GM12878 (cell line): ENCODE measurements around the gene LRRC15. TPM values are rescaled to one million over a fixed set of nuclear protein-coding genes. Genes with fewer than 3 reads are reported as not detected.

Source experiments
- ATAC-seq: fragments of 200-7000 bp; cut with Tn5 transposase; 3 replicates; pipeline ENCODE4 v1.9.1; 2020; ENCODE audit warnings: mild to moderate bottlenecking, moderate library complexity
- BruUV-seq: library from RNA; stranded (reverse); fragments of 400-500 nt; replicated peaks from 2 replicates; lab custom pipeline; 2021; lab: Mats Ljungman, UMichigan
- CTCF ChIA-PET: fragments of 300-600 bp; sonication (Branson Sonifier 250); formaldehyde crosslinking; extraction: SDS; loops from one replicate; lab custom pipeline; 2021; ENCODE audit warnings: inconsistent platforms; lab: Yijun Ruan, JAX
- POLR2A ChIA-PET: fragments of 350-600 bp; formaldehyde crosslinking; extraction: SDS; loops from one replicate; lab custom pipeline; 2021; ENCODE audit warnings: inconsistent platforms; lab: Charles Lee
- RAD21 ChIA-PET: fragments of 300-600 bp; sonication (Branson Sonifier 250); formaldehyde crosslinking; loops from one replicate; lab custom pipeline; 2023; ENCODE audit warnings: antibody characterized with exemption; ENCODE audit not compliant: unreplicated experiment; lab: Charles Lee
- SMC1A ChIA-PET: fragments of 300-600 bp; sonication (Branson Sonifier 250); formaldehyde crosslinking; loops from one replicate; lab custom pipeline; 2023; ENCODE audit not compliant: unreplicated experiment, uncharacterized antibody; lab: Charles Lee
- DNase-seq: peaks from one replicate; pipeline ENCODE4 v3.0.0-alpha.2; 2011; ENCODE audit warnings: low read depth, low spot score
- FAIRE-seq: peaks from 3 replicates; lab custom pipeline; 2011; peaks lifted over from hg19 to GRCh38; lab: Jason Lieb, UNC
- H2AFZ ChIP-seq: 2 replicates; pipeline ENCODE4 v1.6.0; 2011; ENCODE audit warnings: low read depth, low read length, control low read depth; ENCODE audit not compliant: control insufficient read depth
- H3K27ac ChIP-seq: 2 replicates; pipeline ENCODE4 v1.5.1; 2011; ENCODE audit warnings: control low read depth; ENCODE audit not compliant: control insufficient read depth, insufficient read depth
- H3K27me3 ChIP-seq, 2 experiments: replicated peaks in 1 of 2; 2 replicates each; pipeline versions ENCODE4 v1.6.0 to v1.6.1; 2011; ENCODE audit warnings: low read length in 1 of 2; ENCODE audit not compliant: control insufficient read depth in 2 of 2, insufficient read depth in 2 of 2
- H3K36me3 ChIP-seq, 2 experiments: 2 replicates each; pipeline ENCODE4 v1.5.1; 2011; ENCODE audit warnings: low read length in 1 of 2; ENCODE audit not compliant: control insufficient read depth in 2 of 2, insufficient read depth in 2 of 2
- H3K4me1 ChIP-seq: 2 replicates; pipeline ENCODE4 v1.6.1; 2011; ENCODE audit warnings: mild to moderate bottlenecking, low read length, moderate library complexity, mixed read lengths; ENCODE audit not compliant: control insufficient read depth, insufficient read depth
- H3K4me2 ChIP-seq: 2 replicates; pipeline ENCODE4 v1.6.0; 2011; ENCODE audit warnings: control low read depth; ENCODE audit not compliant: control insufficient read depth, insufficient read depth
- H3K4me3 ChIP-seq: fragments of 200-600 bp; sonication (generic); 2 replicates; pipeline ENCODE4 v1.5.1; 2016
- H3K79me2 ChIP-seq: 2 replicates; pipeline ENCODE4 v1.6.0; 2011; ENCODE audit warnings: low read length; ENCODE audit not compliant: control insufficient read depth, insufficient read depth
- H3K9ac ChIP-seq: 2 replicates; pipeline ENCODE4 v1.8.0; 2011; ENCODE audit warnings: low read length, control low read depth, mixed read lengths; ENCODE audit not compliant: control insufficient read depth, insufficient read depth
- H3K9me3 ChIP-seq: replicated peaks from 3 replicates; pipeline ENCODE4 v1.5.1; 2011; ENCODE audit warnings: mild to moderate bottlenecking, low read length; ENCODE audit not compliant: control insufficient read depth, insufficient read depth
- H4K20me1 ChIP-seq: 2 replicates; pipeline ENCODE4 v1.6.0; 2011; ENCODE audit not compliant: control insufficient read depth, insufficient read depth
- BACH1 ChIP-seq: fragments of 450-650 bp; IDR thresholded peaks from 2 replicates; pipeline ENCODE4 v1.6.1; 2017; ENCODE audit warnings: mild to moderate bottlenecking, borderline replicate concordance
- NFXL1 ChIP-seq: fragments of 450-650 bp; IDR thresholded peaks from 2 replicates; pipeline ENCODE4 v1.6.1; 2017; ENCODE audit warnings: antibody characterized with exemption, mild to moderate bottlenecking, borderline replicate concordance
- NFYA ChIP-seq: IDR thresholded peaks from 2 replicates; pipeline ENCODE4 v1.6.1; 2011; ENCODE audit warnings: low read depth, mild to moderate bottlenecking, low read length, improper control_type of control experiment, borderline replicate concordance
- POLR2AphosphoS5 ChIP-seq: IDR thresholded peaks from 2 replicates; pipeline ENCODE4 v1.6.1; 2011; ENCODE audit warnings: mild to moderate bottlenecking, low read length, inconsistent platforms
- RBBP5 ChIP-seq: fragments of 200-600 bp; sonication (generic); conservative IDR thresholded peaks from 2 replicates; pipeline ENCODE4 v1.6.1; 2016
- SIN3A ChIP-seq: IDR thresholded peaks from 2 replicates; pipeline ENCODE4 v1.6.1; 2012; ENCODE audit warnings: low read depth, low read length, improper control_type of control experiment
- SMC3 ChIP-seq: IDR thresholded peaks from 2 replicates; pipeline ENCODE4 v1.6.1; 2011; ENCODE audit warnings: low read length, improper control_type of control experiment, borderline replicate concordance
- TAF1 ChIP-seq: IDR thresholded peaks from 2 replicates; pipeline ENCODE4 v1.6.1; 2011; ENCODE audit warnings: mild to moderate bottlenecking, low read depth, low read length, borderline replicate concordance
- ZNF207 ChIP-seq: fragments of 450-650 bp; IDR thresholded peaks from 2 replicates; pipeline ENCODE4 v1.6.1; 2014; ENCODE audit warnings: antibody characterized with exemption, mild to moderate bottlenecking, borderline replicate concordance
- WGBS: methylation state at CpG from one replicate; pipeline ENCODE4 v1.1.6; 2016; ENCODE audit warnings: low lambda C conversion rate; ENCODE audit not compliant: insufficient replicate concordance, insufficient coverage; ENCODE audit errors: missing lambda C conversion rate; 5-methylcytosine and 5-hydroxymethylcytosine counted together
- in situ Hi-C: fragments of 300-500 bp; cut with MboI; formaldehyde crosslinking; loops from 9 replicates; pipeline ENCODE4 v1.14.3; 2018; ENCODE audit warnings: mixed read lengths
- intact Hi-C: fragments of 100-400 bp; cut with micrococcal nuclease; formaldehyde crosslinking; loops from one replicate; pipeline ENCODE4 v1.14.2; 2022; ENCODE audit not compliant: unreplicated experiment
- polyA plus RNA-seq, 11 experiments: library from polyadenylated mRNA; depleted of rRNA in 4 of 11; unstranded in 6 of 11; stranded (reverse) in 5 of 11; fragments of >200 nt; fragmentation: Nextera tagmentation in 4 of 11; fragmentation: Illumina TruSeq in 1 of 11; extraction: Ambion mirVana in 4 of 11; extraction: Trizol in 1 of 11; gene quantifications; 1 replicate in 1 of 11; 2 replicates in 10 of 11; pipeline versions ENCODE4 v1.2.1 to v1.2.3, GENCODE V29; 2011 to 2016; ENCODE audit warnings: inconsistent platforms in 2 of 11, missing spikeins in 2 of 11, low read depth in 1 of 11
- total RNA-seq, 4 experiments: library from RNA; depleted of rRNA in 3 of 4; stranded (reverse); fragments of >200 nt in 3 of 4; fragmentation: Illumina TruSeq in 1 of 4; extraction: Trizol in 1 of 4; gene quantifications; 2 replicates each; pipeline versions ENCODE4 v1.2.1 to v1.2.3, GENCODE V29; 2013 to 2021
- TF ChIP-seq, protein P1 (sequence below): fragments of 450-650 bp; IDR thresholded peaks from 2 replicates; pipeline ENCODE4 v1.6.1; 2018; ENCODE audit warnings: borderline replicate concordance, mild to moderate bottlenecking; ENCODE audit not compliant: partially characterized antibody
- TF ChIP-seq, protein P2 (sequence below): fragments of 450-650 bp; formaldehyde crosslinking; IDR thresholded peaks from 2 replicates; pipeline ENCODE4 v1.5.0; 2022; ENCODE audit warnings: mild to moderate bottlenecking, missing genetic modification characterization
- TF ChIP-seq, protein P3 (sequence below): fragments of 450-650 bp; IDR thresholded peaks from 2 replicates; pipeline ENCODE4 v1.6.1; 2016; ENCODE audit warnings: mild to moderate bottlenecking

Gene LRRC15
- total and polyA plus RNA-seq, 10 of the 15 experiments (the other 5 are each of a cell fraction or from before 2014, with no cell fraction given), result not detected

- no peak for TF ChIP-seq POLR2AphosphoS5
- TF ChIP-seq ZNF207, result no peak
These were observed 19.7 kb upstream of the LRRC15 start (continued) for GRCh38 chr3:194389269-194389668.

- H3K9me3 ChIP-seq, result peaks cover 2% of the 10 kb centered on the region; the same call in 1 of the 3 replicates
- no peak overlapping the region for H3K4me3 ChIP-seq
- H3K27me3 ChIP-seq, result no peaks in the 10 kb centered on the region
- ChIA-PET RAD21 (no interaction called here), CTCF (interaction anchor here (0.8 kb wide), 1 partner anchor 54 kb away, joined by 3 read pairs; no protein-coding TSS in a partner anchor), POLR2A (no interaction called here), SMC1A (no interaction called here)
- BruUV-seq, result no TSS peak
- no peak for ATAC-seq
- H3K9ac ChIP-seq, result no peak overlapping the region
- H4K20me1 ChIP-seq, result no peaks in the 10 kb centered on the region
- no peaks in the 10 kb centered on the region for H3K4me1 ChIP-seq
- intact Hi-C loops, result no loop called here
- 21% methylated on average over 8 of the region's 8 CpGs for WGBS
- no peak for TF ChIP-seq NFYA
- TF ChIP-seq, protein P1, sequence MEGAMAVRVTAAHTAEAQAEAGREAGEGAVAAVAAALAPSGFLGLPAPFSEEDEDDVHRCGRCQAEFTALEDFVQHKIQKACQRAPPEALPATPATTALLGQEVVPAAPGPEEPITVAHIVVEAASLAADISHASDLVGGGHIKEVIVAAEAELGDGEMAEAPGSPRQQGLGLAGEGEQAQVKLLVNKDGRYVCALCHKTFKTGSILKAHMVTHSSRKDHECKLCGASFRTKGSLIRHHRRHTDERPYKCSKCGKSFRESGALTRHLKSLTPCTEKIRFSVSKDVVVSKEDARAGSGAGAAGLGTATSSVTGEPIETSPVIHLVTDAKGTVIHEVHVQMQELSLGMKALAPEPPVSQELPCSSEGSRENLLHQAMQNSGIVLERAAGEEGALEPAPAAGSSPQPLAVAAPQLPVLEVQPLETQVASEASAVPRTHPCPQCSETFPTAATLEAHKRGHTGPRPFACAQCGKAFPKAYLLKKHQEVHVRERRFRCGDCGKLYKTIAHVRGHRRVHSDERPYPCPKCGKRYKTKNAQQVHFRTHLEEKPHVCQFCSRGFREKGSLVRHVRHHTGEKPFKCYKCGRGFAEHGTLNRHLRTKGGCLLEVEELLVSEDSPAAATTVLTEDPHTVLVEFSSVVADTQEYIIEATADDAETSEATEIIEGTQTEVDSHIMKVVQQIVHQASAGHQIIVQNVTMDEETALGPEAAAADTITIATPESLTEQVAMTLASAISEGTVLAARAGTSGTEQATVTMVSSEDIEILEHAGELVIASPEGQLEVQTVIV, result no peak
- TF ChIP-seq, protein P2, sequence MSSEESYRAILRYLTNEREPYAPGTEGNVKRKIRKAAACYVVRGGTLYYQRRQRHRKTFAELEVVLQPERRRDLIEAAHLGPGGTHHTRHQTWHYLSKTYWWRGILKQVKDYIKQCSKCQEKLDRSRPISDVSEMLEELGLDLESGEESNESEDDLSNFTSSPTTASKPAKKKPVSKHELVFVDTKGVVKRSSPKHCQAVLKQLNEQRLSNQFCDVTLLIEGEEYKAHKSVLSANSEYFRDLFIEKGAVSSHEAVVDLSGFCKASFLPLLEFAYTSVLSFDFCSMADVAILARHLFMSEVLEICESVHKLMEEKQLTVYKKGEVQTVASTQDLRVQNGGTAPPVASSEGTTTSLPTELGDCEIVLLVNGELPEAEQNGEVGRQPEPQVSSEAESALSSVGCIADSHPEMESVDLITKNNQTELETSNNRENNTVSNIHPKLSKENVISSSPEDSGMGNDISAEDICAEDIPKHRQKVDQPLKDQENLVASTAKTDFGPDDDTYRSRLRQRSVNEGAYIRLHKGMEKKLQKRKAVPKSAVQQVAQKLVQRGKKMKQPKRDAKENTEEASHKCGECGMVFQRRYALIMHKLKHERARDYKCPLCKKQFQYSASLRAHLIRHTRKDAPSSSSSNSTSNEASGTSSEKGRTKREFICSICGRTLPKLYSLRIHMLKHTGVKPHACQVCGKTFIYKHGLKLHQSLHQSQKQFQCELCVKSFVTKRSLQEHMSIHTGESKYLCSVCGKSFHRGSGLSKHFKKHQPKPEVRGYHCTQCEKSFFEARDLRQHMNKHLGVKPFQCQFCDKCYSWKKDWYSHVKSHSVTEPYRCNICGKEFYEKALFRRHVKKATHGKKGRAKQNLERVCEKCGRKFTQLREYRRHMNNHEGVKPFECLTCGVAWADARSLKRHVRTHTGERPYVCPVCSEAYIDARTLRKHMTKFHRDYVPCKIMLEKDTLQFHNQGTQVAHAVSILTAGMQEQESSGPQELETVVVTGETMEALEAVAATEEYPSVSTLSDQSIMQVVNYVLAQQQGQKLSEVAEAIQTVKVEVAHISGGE (CRISPR knock-in tag), result no peak
- TF ChIP-seq TAF1, result no peak
- TF ChIP-seq BACH1, result no peak
- TF ChIP-seq RBBP5, result no peak
- TF ChIP-seq SMC3, result no peak
- no peak for TF ChIP-seq SIN3A
- no peak for TF ChIP-seq NFXL1
- TF ChIP-seq, protein P3, sequence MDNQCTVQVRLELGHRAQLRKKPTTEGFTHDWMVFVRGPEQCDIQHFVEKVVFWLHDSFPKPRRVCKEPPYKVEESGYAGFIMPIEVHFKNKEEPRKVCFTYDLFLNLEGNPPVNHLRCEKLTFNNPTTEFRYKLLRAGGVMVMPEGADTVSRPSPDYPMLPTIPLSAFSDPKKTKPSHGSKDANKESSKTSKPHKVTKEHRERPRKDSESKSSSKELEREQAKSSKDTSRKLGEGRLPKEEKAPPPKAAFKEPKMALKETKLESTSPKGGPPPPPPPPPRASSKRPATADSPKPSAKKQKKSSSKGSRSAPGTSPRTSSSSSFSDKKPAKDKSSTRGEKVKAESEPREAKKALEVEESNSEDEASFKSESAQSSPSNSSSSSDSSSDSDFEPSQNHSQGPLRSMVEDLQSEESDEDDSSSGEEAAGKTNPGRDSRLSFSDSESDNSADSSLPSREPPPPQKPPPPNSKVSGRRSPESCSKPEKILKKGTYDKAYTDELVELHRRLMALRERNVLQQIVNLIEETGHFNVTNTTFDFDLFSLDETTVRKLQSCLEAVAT, result no peak
- DNase-seq, result no peak
- no peak overlapping the region for H3K27ac ChIP-seq
- H3K4me2 ChIP-seq, result no peak overlapping the region
- H3K36me3 ChIP-seq, result no peaks in the 10 kb centered on the region
- no peaks in the 10 kb centered on the region for H3K79me2 ChIP-seq
- in situ Hi-C loops, result no loop called here
- FAIRE-seq, result no peak
- H2AFZ ChIP-seq, result no peak overlapping the region
These were observed 18.4 kb upstream of the LRRC15 start for GRCh38 chr3:194387926-194388418.
